IMR-90 (cell line): ENCODE results near the gene WDR6. TPM values are rescaled to one million over a fixed set of nuclear protein-coding genes. Genes with fewer than 3 reads are reported as not detected.

Experiments
- ATAC-seq: fragments of 200-7000 bp; cut with Tn5 transposase; 2 replicates; pipeline ENCODE4 v1.9.1; 2020; ENCODE audit warnings: low read depth, mild to moderate bottlenecking, moderate library complexity
- BruUV-seq: library from RNA; stranded (reverse); fragments of 400-500 nt; replicated peaks from 2 replicates; lab custom pipeline; 2021; lab: Mats Ljungman, UMichigan
- CTCF ChIA-PET: fragments of 300-600 bp; formaldehyde crosslinking; extraction: SDS; loops from one replicate; lab custom pipeline; 2021; ENCODE audit warnings: antibody characterized with exemption; lab: Yijun Ruan, JAX
- POLR2A ChIA-PET: fragments of 300-600 bp; sonication (Branson Sonifier 250); formaldehyde crosslinking; loops from one replicate; lab custom pipeline; 2022; ENCODE audit warnings: antibody characterized with exemption; ENCODE audit not compliant: unreplicated experiment; lab: Charles Lee
- DNase-seq: peaks from one replicate; pipeline ENCODE4 v3.0.0; 2013
- H2AFZ ChIP-seq: replicated peaks from 2 replicates; pipeline ENCODE3; 2013; ENCODE audit warnings: low read length, mild to moderate bottlenecking; ENCODE audit not compliant: poor library complexity
- H2AK5ac ChIP-seq: 2 replicates; pipeline ENCODE4 v1.6.1; 2013; ENCODE audit warnings: low read depth, low read length, inconsistent platforms
- H2AK9ac ChIP-seq: replicated peaks from 2 replicates; pipeline ENCODE3; 2013; ENCODE audit warnings: mild to moderate bottlenecking, low read depth, low read length, moderate library complexity; ENCODE audit not compliant: poor library complexity
- H2BK120ac ChIP-seq: 2 replicates; pipeline ENCODE4 v1.6.1; 2013; ENCODE audit warnings: low read depth, low read length, inconsistent platforms
- H2BK15ac ChIP-seq: 3 replicates; pipeline ENCODE4 v1.6.1; 2013; ENCODE audit warnings: low read depth, low read length, inconsistent platforms
- H2BK20ac ChIP-seq: 2 replicates; pipeline ENCODE4 v1.6.1; 2013; ENCODE audit warnings: low read depth, mild to moderate bottlenecking, inconsistent platforms, low read length, moderate library complexity
- H2BK5ac ChIP-seq: 2 replicates; pipeline ENCODE4 v1.6.1; 2013; ENCODE audit warnings: mild to moderate bottlenecking, low read depth, low read length, inconsistent platforms; ENCODE audit not compliant: poor library complexity, severe bottlenecking
- H3K14ac ChIP-seq: replicated peaks from 2 replicates; pipeline ENCODE4 v1.6.1; 2013; ENCODE audit warnings: low read depth, low read length, inconsistent platforms
- H3K18ac ChIP-seq: 2 replicates; pipeline ENCODE4 v1.6.1; 2013; ENCODE audit warnings: low read depth, low read length, control low read depth
- H3K23ac ChIP-seq: 2 replicates; pipeline ENCODE4 v1.6.1; 2013; ENCODE audit warnings: low read depth, low read length, inconsistent platforms
- H3K27ac ChIP-seq: 2 replicates; pipeline ENCODE4 v1.5.1; 2013; ENCODE audit warnings: mild to moderate bottlenecking, control low read depth, low read length; ENCODE audit not compliant: insufficient read depth
- H3K27me3 ChIP-seq: 2 replicates; pipeline ENCODE4 v1.6.1; 2013; ENCODE audit warnings: low read length; ENCODE audit not compliant: control insufficient read depth, insufficient read depth
- H3K36me3 ChIP-seq: 2 replicates; pipeline ENCODE4 v1.6.1; 2013; ENCODE audit warnings: low read length, mixed read lengths; ENCODE audit not compliant: control insufficient read depth, insufficient read depth
- H3K4ac ChIP-seq: 2 replicates; pipeline ENCODE4 v1.6.1; 2013; ENCODE audit warnings: low read depth, low read length, inconsistent platforms
- H3K4me1 ChIP-seq: 2 replicates; pipeline ENCODE4 v1.6.1; 2013; ENCODE audit warnings: low read length, mixed read lengths; ENCODE audit not compliant: control insufficient read depth, insufficient read depth
- H3K4me2 ChIP-seq: 2 replicates; pipeline ENCODE4 v1.6.1; 2013; ENCODE audit warnings: low read depth, mild to moderate bottlenecking, control low read depth, low read length, moderate library complexity
- H3K4me3 ChIP-seq: 2 replicates; pipeline ENCODE4 v1.5.1; 2013; ENCODE audit warnings: low read depth, mild to moderate bottlenecking, control low read depth, low read length, moderate library complexity; ENCODE audit not compliant: insufficient read depth
- H3K56ac ChIP-seq: 2 replicates; pipeline ENCODE4 v1.6.1; 2013; ENCODE audit warnings: low read length, inconsistent platforms; ENCODE audit not compliant: insufficient read depth; ENCODE audit errors: extremely low read depth
- H3K79me1 ChIP-seq, 2 experiments: 2 replicates each; pipeline ENCODE4 v1.6.1; 2013; ENCODE audit warnings: low read length in 2 of 2, inconsistent platforms in 1 of 2, low read depth in 1 of 2
- H3K9ac ChIP-seq: 2 replicates; pipeline ENCODE4 v1.6.1; 2013; ENCODE audit warnings: low read depth, low read length, control low read depth
- H3K9me1 ChIP-seq: 2 replicates; pipeline ENCODE4 v1.6.1; 2013; ENCODE audit warnings: low read length, inconsistent platforms; ENCODE audit not compliant: insufficient read depth
- H3K9me3 ChIP-seq: 2 replicates; pipeline ENCODE4 v1.6.1; 2013; ENCODE audit warnings: low read length; ENCODE audit not compliant: control insufficient read depth, insufficient read depth
- H4K20me1 ChIP-seq: 2 replicates; pipeline ENCODE4 v1.6.1; 2013; ENCODE audit warnings: low read length, inconsistent platforms; ENCODE audit not compliant: insufficient read depth
- H4K5ac ChIP-seq: 2 replicates; pipeline ENCODE4 v1.6.1; 2013; ENCODE audit warnings: mild to moderate bottlenecking, low read depth, low read length, control low read depth
- H4K8ac ChIP-seq, 2 experiments: 2 replicates each; pipeline ENCODE4 v1.6.1; 2013; ENCODE audit warnings: low read depth in 2 of 2, low read length in 2 of 2, control low read depth in 1 of 2, inconsistent platforms in 1 of 2
- H4K91ac ChIP-seq: 2 replicates; pipeline ENCODE4 v1.6.1; 2013; ENCODE audit warnings: low read depth, low read length, inconsistent platforms; ENCODE audit not compliant: insufficient read depth
- MAFK ChIP-seq: IDR thresholded peaks from 2 replicates; pipeline ENCODE4 v1.6.1; 2012; ENCODE audit warnings: low read depth, low read length, improper control_type of control experiment
- POLR2A ChIP-seq: IDR thresholded peaks from 2 replicates; pipeline ENCODE4 v1.6.1; 2012; ENCODE audit warnings: mild to moderate bottlenecking, low read depth, low read length
- RCOR1 ChIP-seq: IDR thresholded peaks from 2 replicates; pipeline ENCODE4 v1.6.1; 2012; ENCODE audit warnings: mild to moderate bottlenecking, low read length, improper control_type of control experiment; ENCODE audit not compliant: insufficient replicate concordance
- SMC3 ChIP-seq: fragments of 150-350 bp; IDR thresholded peaks from 2 replicates; pipeline ENCODE4 v1.6.1; 2016; ENCODE audit warnings: low read depth, mild to moderate bottlenecking, antibody characterized with exemption, low read length, moderate library complexity
- dilution Hi-C: fragments of 300-500 bp; cut with HindIII; formaldehyde crosslinking; loops from one replicate; pipeline ENCODE4 v1.14.3; 2018; ENCODE audit warnings: low sequenced_read_pairs; ENCODE audit not compliant: unreplicated experiment
- in situ Hi-C: fragments of 300-500 bp; cut with MboI; formaldehyde crosslinking; loops from 3 replicates; pipeline ENCODE4 v1.14.3; 2019; ENCODE audit warnings: low sequenced_read_pairs, inconsistent platforms, mixed read lengths
- intact Hi-C: fragments of 100-400 bp; cut with micrococcal nuclease; formaldehyde crosslinking; loops from 2 replicates; pipeline ENCODE4 v1.10.0; 2022
- polyA plus RNA-seq, 3 experiments: library from polyadenylated mRNA; depleted of rRNA; stranded (reverse); fragments of >200 nt; gene quantifications; 2 replicates each; pipeline ENCODE4 v1.2.3, GENCODE V29; 2012; ENCODE audit warnings: low replicate concordance in 1 of 3
- total RNA-seq: library from RNA; depleted of rRNA; stranded (reverse); fragments of >200 nt; gene quantifications from 2 replicates; pipeline ENCODE4 v1.2.3, GENCODE V29; 2012

WDR6 gene
- total and polyA plus RNA-seq, 2 of the 4 experiments (the other 2 are of a cell fraction), result 60.9 to 160 TPM

GRCh38 chr3:48982016-48982415, 25.2 kb upstream of the WDR6 start:
- ATAC-seq (no peak), DNase-seq (no peak)
- no peak overlapping the region for H3K18ac ChIP-seq
- H3K27me3 ChIP-seq, result no peaks in the 10 kb centered on the region
- no peak overlapping the region for H3K27ac ChIP-seq
- peaks cover 21 to 25% of the 10 kb centered on the region in 2 experiments; a peak in 3 of 4 replicates for H3K79me1 ChIP-seq
- peaks cover 61% of the 10 kb centered on the region for H3K36me3 ChIP-seq
- no peak for TF ChIP-seq RCOR1
- TF ChIP-seq POLR2A, result no peak
- peak; percentile 94 for TF ChIP-seq MAFK
- TF ChIP-seq SMC3, result no peak
- no peak overlapping the region for H4K8ac ChIP-seq
- H3K4ac ChIP-seq, result no peak overlapping the region
- no peak overlapping the region for H4K91ac ChIP-seq
- H4K5ac ChIP-seq, result no peak overlapping the region
- H2AFZ ChIP-seq, result no peak overlapping the region
- no peak overlapping the region for H3K4me3 ChIP-seq
- intact Hi-C loops (no loop called here), in situ Hi-C loops (no loop called here), dilution Hi-C loops (no loop called here)
- H2BK120ac ChIP-seq, result no peak overlapping the region
- H2BK20ac ChIP-seq, result no peak overlapping the region
- H3K56ac ChIP-seq, result no peak overlapping the region
- no peak overlapping the region for H3K23ac ChIP-seq
- H2BK5ac ChIP-seq, result no peak overlapping the region
- H3K9me1 ChIP-seq, result peaks cover 5% of the 10 kb centered on the region; the same call in 1 of the 2 replicates
- H2AK5ac ChIP-seq, result no peak overlapping the region
- POLR2A ChIA-PET, result no interaction called here
- H3K9me3 ChIP-seq, result no peaks in the 10 kb centered on the region
- CTCF ChIA-PET, result interaction anchor here (1.1 kb wide), 1 partner anchor 25 kb away, joined by 3 read pairs; the partner anchor contains the start of gene WDR6
- H3K14ac ChIP-seq, result no peak overlapping the region
- no peak overlapping the region for H2BK15ac ChIP-seq
- H4K20me1 ChIP-seq, result no peaks in the 10 kb centered on the region
- H3K4me1 ChIP-seq, result no peaks in the 10 kb centered on the region
- no peak overlapping the region for H3K9ac ChIP-seq
- no peak overlapping the region for H3K4me2 ChIP-seq
- no TSS peak for BruUV-seq
- H2AK9ac ChIP-seq, result no peak overlapping the region
